Measurements from ENCODE around the gene RHD. TPM values are rescaled to one million over a fixed set of nuclear protein-coding genes. Genes with fewer than 3 reads are reported as not detected.
"Not testable (repeated sequence)": the region's sequence is repeated elsewhere in the genome, so short reads cannot be mapped to it uniquely, and the experiment has no call there.

The RHD gene
- total RNA-seq, 1 experiment from 2014 or later, result not detected

DNA sequence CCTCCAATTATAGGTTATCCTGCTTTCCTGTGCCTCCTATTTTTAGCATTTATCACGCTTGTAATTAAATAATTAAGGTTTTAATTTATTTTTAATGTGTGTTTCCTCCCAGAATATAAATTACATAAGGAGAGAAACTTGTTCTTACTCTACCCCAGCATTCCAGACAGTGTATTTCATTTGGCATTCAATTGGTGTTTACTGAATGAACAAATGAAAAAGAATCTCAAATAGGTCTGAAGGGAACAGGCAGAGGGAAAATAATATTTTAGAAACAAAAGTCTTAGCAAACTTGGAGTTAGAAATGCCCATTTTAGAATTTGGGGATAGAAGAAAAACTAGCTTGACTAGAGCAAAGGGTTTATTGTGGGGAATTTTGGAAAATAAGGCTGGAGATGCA, 15.1 kb upstream of the RHD start:
- Mint-ChIP-seq H3K4me3 (no peak overlapping the region), H3K4me1 (peaks cover 18% of the 10 kb centered on the region), H3K27ac (no peak overlapping the region), H3K36me3 (peaks cover 2% of the 10 kb centered on the region; the same call in 1 of the 2 replicates), H3K9me3 (no peaks in the 10 kb centered on the region), H3K27me3 (ENCODE audit: low read depth) (no peaks in the 10 kb centered on the region)
- ATAC-seq, result no peak
- TF ChIP-seq, protein P1, sequence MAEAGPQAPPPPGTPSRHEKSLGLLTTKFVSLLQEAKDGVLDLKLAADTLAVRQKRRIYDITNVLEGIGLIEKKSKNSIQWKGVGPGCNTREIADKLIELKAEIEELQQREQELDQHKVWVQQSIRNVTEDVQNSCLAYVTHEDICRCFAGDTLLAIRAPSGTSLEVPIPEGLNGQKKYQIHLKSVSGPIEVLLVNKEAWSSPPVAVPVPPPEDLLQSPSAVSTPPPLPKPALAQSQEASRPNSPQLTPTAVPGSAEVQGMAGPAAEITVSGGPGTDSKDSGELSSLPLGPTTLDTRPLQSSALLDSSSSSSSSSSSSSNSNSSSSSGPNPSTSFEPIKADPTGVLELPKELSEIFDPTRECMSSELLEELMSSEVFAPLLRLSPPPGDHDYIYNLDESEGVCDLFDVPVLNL (CRISPR knock-in tag; IDR thresholded peaks at IDR 0.05; ENCODE audit: borderline replicate concordance, low read depth), result no peak
- TF ChIP-seq, protein P2, sequence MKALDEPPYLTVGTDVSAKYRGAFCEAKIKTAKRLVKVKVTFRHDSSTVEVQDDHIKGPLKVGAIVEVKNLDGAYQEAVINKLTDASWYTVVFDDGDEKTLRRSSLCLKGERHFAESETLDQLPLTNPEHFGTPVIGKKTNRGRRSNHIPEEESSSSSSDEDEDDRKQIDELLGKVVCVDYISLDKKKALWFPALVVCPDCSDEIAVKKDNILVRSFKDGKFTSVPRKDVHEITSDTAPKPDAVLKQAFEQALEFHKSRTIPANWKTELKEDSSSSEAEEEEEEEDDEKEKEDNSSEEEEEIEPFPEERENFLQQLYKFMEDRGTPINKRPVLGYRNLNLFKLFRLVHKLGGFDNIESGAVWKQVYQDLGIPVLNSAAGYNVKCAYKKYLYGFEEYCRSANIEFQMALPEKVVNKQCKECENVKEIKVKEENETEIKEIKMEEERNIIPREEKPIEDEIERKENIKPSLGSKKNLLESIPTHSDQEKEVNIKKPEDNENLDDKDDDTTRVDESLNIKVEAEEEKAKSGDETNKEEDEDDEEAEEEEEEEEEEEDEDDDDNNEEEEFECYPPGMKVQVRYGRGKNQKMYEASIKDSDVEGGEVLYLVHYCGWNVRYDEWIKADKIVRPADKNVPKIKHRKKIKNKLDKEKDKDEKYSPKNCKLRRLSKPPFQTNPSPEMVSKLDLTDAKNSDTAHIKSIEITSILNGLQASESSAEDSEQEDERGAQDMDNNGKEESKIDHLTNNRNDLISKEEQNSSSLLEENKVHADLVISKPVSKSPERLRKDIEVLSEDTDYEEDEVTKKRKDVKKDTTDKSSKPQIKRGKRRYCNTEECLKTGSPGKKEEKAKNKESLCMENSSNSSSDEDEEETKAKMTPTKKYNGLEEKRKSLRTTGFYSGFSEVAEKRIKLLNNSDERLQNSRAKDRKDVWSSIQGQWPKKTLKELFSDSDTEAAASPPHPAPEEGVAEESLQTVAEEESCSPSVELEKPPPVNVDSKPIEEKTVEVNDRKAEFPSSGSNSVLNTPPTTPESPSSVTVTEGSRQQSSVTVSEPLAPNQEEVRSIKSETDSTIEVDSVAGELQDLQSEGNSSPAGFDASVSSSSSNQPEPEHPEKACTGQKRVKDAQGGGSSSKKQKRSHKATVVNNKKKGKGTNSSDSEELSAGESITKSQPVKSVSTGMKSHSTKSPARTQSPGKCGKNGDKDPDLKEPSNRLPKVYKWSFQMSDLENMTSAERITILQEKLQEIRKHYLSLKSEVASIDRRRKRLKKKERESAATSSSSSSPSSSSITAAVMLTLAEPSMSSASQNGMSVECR (CRISPR knock-in tag; IDR thresholded peaks at IDR 0.05; ENCODE audit: borderline replicate concordance), result no peak
- TF ChIP-seq, protein P3, sequence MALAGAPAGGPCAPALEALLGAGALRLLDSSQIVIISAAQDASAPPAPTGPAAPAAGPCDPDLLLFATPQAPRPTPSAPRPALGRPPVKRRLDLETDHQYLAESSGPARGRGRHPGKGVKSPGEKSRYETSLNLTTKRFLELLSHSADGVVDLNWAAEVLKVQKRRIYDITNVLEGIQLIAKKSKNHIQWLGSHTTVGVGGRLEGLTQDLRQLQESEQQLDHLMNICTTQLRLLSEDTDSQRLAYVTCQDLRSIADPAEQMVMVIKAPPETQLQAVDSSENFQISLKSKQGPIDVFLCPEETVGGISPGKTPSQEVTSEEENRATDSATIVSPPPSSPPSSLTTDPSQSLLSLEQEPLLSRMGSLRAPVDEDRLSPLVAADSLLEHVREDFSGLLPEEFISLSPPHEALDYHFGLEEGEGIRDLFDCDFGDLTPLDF (CRISPR knock-in tag; IDR thresholded peaks at IDR 0.05), result no peak
- TF ChIP-seq SOX15 (CRISPR knock-in tag; IDR thresholded peaks at IDR 0.05), result no peak
- TF ChIP-seq MYBL2 (CRISPR knock-in tag; IDR thresholded peaks at IDR 0.05), result no peak
- TF ChIP-seq ZNF138 (CRISPR knock-in tag; conservative IDR thresholded peaks at IDR 0.05), result no peak
- no peak for TF ChIP-seq CBFB (CRISPR knock-in tag; IDR thresholded peaks at IDR 0.05; ENCODE audit: low read depth)
- no peak for TF ChIP-seq MXD4 (CRISPR knock-in tag; IDR thresholded peaks at IDR 0.05; ENCODE audit: borderline replicate concordance)
- TF ChIP-seq SMAD4 (CRISPR knock-in tag; IDR thresholded peaks at IDR 0.05), result no peak
- TF ChIP-seq SMAD3 (CRISPR knock-in tag; IDR thresholded peaks at IDR 0.05; ENCODE audit: borderline replicate concordance), result no peak
- TF ChIP-seq, protein P4, sequence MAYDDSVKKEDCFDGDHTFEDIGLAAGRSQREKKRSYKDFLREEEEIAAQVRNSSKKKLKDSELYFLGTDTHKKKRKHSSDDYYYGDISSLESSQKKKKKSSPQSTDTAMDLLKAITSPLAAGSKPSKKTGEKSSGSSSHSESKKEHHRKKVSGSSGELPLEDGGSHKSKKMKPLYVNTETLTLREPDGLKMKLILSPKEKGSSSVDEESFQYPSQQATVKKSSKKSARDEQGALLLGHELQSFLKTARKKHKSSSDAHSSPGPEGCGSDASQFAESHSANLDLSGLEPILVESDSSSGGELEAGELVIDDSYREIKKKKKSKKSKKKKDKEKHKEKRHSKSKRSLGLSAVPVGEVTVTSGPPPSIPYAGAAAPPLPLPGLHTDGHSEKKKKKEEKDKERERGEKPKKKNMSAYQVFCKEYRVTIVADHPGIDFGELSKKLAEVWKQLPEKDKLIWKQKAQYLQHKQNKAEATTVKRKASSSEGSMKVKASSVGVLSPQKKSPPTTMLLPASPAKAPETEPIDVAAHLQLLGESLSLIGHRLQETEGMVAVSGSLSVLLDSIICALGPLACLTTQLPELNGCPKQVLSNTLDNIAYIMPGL (CRISPR knock-in tag; IDR thresholded peaks at IDR 0.05), result no peak
- CTCF ChIA-PET, result no interaction called here
- POLR2A ChIA-PET, result interaction anchor here (0.6 kb wide), 2 partner anchors 335 to 1680 kb away, joined by 3 read pairs; no protein-coding TSS in a partner anchor
- DNase-seq (ENCODE audit: low spot score), result no peak

DNA sequence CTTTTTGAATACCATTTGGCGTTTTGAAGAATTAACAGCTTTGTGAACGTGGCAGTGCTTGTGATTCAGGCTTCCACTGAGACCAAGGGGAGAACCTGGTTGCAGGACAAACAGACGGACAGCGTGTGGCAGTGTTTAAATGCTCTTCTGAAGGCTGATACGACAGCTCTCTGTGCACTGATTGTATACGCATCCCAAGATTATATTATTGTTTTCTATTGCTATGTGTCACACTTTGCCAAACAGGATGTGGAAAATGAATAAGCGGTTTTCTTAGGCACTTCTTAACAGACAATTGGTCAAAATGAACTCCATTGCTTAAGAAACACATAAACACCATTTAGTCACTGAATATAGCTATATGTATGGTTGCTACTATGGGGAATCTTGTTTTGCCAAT, 12.5 kb upstream of the RHD start:
- H3K9me3 Mint-ChIP-seq; POLR2A ChIA-PET; CTCF ChIA-PET; H3K4me3 Mint-ChIP-seq; H3K36me3 Mint-ChIP-seq; H3K27ac Mint-ChIP-seq; H3K27me3 Mint-ChIP-seq (ENCODE audit: low read depth); DNase-seq (ENCODE audit: low spot score); ATAC-seq: not testable (repeated sequence)
- H3K4me1 Mint-ChIP-seq, result peaks cover 19% of the 10 kb centered on the region

DNA sequence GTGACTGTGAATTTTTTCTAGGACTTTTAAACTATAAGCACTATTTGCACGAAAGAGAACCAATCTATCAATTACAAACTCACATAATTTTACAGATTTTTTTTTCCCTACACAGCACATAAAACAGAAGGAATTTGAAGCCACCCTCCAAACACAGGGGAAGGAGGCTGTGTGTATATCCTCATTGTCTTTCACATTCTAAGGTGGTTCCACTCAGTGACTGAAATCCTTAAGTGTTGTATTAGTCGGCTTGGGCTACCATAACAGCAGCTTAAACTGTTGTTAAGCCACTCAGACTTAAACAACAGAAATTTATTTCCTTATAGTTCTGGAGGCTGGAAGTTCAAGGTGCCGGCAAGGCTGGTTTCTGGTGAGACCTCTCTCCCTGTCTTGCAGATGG, 12.0 kb upstream of the RHD start:
- H3K36me3 Mint-ChIP-seq; CTCF ChIA-PET; H3K27ac Mint-ChIP-seq; H3K4me3 Mint-ChIP-seq; H3K27me3 Mint-ChIP-seq (ENCODE audit: low read depth); H3K9me3 Mint-ChIP-seq; ATAC-seq; POLR2A ChIA-PET; DNase-seq (ENCODE audit: low spot score): not testable (repeated sequence)
- H3K4me1 Mint-ChIP-seq, result peaks cover 19% of the 10 kb centered on the region

DNA sequence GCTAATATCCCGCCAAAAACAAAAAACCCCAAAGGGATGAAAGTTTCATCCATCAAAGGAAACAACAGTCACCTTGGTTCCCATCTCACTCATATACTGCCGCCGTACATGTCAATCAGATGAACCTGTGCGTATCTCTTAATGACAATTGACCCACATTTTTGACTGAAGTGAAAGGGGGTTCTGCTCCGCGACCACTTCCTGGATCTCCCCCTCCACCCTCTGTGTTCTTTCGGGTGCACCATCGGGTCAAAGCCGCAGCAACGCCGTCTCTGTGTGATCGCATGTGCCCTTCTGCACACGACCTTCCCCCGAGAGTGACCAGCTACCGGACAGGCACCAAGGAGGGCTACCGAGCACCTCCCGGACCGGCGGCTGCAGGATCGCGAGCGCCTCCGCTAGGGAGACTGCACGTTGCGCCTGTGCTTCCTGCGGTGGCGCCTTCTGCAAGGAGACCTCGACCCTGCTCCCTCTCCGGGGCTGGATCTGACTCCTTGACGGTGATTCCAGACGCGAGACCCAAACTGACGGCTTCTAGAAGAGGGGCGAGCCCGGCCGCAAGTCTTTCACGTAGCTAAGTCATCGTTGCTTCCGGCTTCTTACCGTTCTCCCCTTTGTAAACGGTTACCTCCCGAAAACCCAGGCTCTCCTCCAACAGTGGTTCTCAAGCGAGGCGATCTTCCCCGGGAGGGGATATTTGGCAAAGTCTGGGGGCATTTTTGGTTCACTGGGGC, 5.6 kb upstream of the RHD start:
- ATAC-seq (peak; percentile 61), DNase-seq (ENCODE audit: low spot score) (peak; percentile 25)
- CTCF ChIA-PET, H3K36me3 Mint-ChIP-seq, POLR2A ChIA-PET, H3K9me3 Mint-ChIP-seq: not testable (repeated sequence)
- peak overlapping the region; percentile 90; the same call in 1 of the 2 replicates for H3K27ac Mint-ChIP-seq
- H3K4me3 Mint-ChIP-seq, result peak overlapping the region; percentile 94
- peaks cover 22% of the 10 kb centered on the region for H3K4me1 Mint-ChIP-seq
- peaks cover 34% of the 10 kb centered on the region for H3K27me3 Mint-ChIP-seq (ENCODE audit: low read depth)

DNA sequence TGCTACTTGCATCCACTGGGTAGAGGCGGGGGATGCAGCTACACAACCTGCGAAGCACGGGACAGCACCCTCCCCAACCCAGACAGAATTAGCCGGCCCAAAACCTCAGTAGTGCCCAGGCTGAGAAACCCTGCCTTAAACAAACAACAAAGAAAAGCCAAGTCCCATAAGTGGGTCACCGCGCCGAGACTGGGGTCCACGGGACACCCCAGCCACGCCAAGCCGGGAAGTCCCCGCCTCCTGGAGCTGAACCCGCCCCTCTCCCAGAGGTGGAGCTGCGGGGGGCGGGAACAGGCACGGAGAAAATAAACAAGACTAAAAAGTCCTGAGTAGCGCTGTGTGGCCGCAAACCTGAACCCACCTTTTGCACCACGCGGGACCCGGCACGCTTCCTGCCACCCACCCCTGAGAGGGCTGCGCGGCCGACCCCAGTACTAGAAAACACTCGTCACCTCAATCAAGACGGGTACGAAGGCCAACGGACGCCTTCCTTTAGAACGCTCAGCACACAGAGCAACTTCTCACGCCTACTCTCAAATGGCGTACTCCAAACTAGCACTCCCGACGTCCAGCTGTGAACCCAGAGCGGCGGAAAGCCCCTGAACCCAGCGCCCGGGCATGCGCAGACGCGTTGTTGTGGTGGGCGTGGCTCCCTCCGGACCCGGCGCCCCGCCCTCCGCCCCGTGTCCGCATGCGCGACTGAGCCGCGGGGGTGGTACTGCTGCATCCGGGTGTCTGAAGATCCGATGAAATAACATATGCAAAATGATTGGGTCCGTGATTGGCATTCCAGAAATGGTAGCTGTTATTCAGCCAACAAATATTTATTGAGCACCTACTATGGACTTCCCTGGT, 4.8 kb upstream of the RHD start:
- peak; percentile 65 for ATAC-seq
- H3K27ac Mint-ChIP-seq, result 0 out of 2 replicates have a peak overlapping the region, but pooled peaks have one; percentile 41

More for the DNA sequence above, 4.8 kb upstream of the RHD start:
- H3K9me3 Mint-ChIP-seq, POLR2A ChIA-PET, H3K36me3 Mint-ChIP-seq: not testable (repeated sequence)
- peaks cover 34% of the 10 kb centered on the region for H3K27me3 Mint-ChIP-seq (ENCODE audit: low read depth)
- CTCF ChIA-PET, result interaction anchor here (1.2 kb wide), 1 partner anchor 12 kb away, joined by 3 read pairs; no protein-coding TSS in a partner anchor
- peak; percentile 83 for DNase-seq (ENCODE audit: low spot score)
- peaks cover 24% of the 10 kb centered on the region for H3K4me1 Mint-ChIP-seq
- peak overlapping the region; percentile 71 for H3K4me3 Mint-ChIP-seq

Measured in WTC11 (cell line).